HepG2 (cell line): ENCODE measurements around the gene GPBP1. TPM values are rescaled to one million over a fixed set of nuclear protein-coding genes. Genes with fewer than 3 reads are reported as not detected.
"Not testable (repeated sequence)": the region's sequence is repeated elsewhere in the genome, so short reads cannot be mapped to it uniquely, and the experiment has no call there.

Source experiments
- ATAC-seq: fragments of 200-7000 bp; cut with Tn5 transposase; 3 replicates; pipeline ENCODE4 v1.9.1; 2020; ENCODE audit warnings: mild to moderate bottlenecking, moderate library complexity
- BruUV-seq: library from RNA; stranded (reverse); fragments of 400-500 nt; replicated peaks from 2 replicates; lab custom pipeline; 2021; lab: Mats Ljungman, UMichigan
- CTCF ChIA-PET: fragments of 300-600 bp; formaldehyde crosslinking; extraction: SDS; loops from one replicate; lab custom pipeline; 2021; ENCODE audit warnings: low total read pairs, inconsistent platforms, low intra/inter-chr PET ratio; lab: Yijun Ruan, JAX
- POLR2A ChIA-PET: fragments of 350-600 bp; sonication (Branson Sonifier 250); formaldehyde crosslinking; loops from one replicate; lab custom pipeline; 2020; ENCODE audit warnings: antibody characterized with exemption, inconsistent platforms; lab: Yijun Ruan, JAX
- DNase-seq: peaks from one replicate; pipeline ENCODE4 v3.0.0-alpha.2; 2015; ENCODE audit warnings: low spot score
- FAIRE-seq: peaks from 3 replicates; lab custom pipeline; 2011; peaks lifted over from hg19 to GRCh38; lab: Jason Lieb, UNC
- H2AFZ ChIP-seq: one replicate; pipeline ENCODE4 v1.6.1; 2011; ENCODE audit warnings: low read length, inconsistent platforms
- H3K27ac ChIP-seq: fragments of 300-600 bp; 3 replicates; pipeline ENCODE4 v1.8.0; 2011; ENCODE audit warnings: mixed run types, mild to moderate bottlenecking, mixed read lengths, low read length, inconsistent platforms; ENCODE audit not compliant: insufficient read depth; ENCODE audit errors: extremely low read length
- H3K27me3 ChIP-seq, 2 experiments: fragments of 200-600 bp in 1 of 2; 2 replicates in 1 of 2; 3 replicates in 1 of 2; pipeline versions ENCODE4 v1.6.0 to v1.8.0; 2011; ENCODE audit warnings: low read length in 2 of 2, mild to moderate bottlenecking in 2 of 2, moderate library complexity in 2 of 2, inconsistent platforms in 1 of 2; ENCODE audit not compliant: insufficient read depth in 2 of 2, control insufficient read depth in 1 of 2
- H3K36me3 ChIP-seq, 2 experiments: fragments of 200-600 bp in 1 of 2; replicated peaks in 1 of 2; 2 replicates in 1 of 2; 3 replicates in 1 of 2; pipeline versions ENCODE4 v1.5.1 to v1.8.0; 2011; ENCODE audit warnings: low read length in 2 of 2, inconsistent platforms in 1 of 2; ENCODE audit not compliant: insufficient read depth in 2 of 2, control insufficient read depth in 1 of 2
- H3K4me1 ChIP-seq: 2 replicates; pipeline ENCODE4 v1.5.1; 2012; ENCODE audit warnings: low read length, inconsistent platforms; ENCODE audit not compliant: insufficient read depth
- H3K4me2 ChIP-seq: 2 replicates; pipeline ENCODE4 v1.6.0; 2011; ENCODE audit warnings: low read depth, low read length, inconsistent platforms
- H3K4me3 ChIP-seq, 3 experiments: fragments of 200-600 bp in 1 of 3; sonication (generic), shearing (Covaris generic) in 1 of 3; replicated peaks in 1 of 3; 2 replicates each; pipeline ENCODE4 v1.5.1; 2011 to 2016; ENCODE audit warnings: low read length in 3 of 3, inconsistent platforms in 2 of 3, low read depth in 2 of 3, mild to moderate bottlenecking in 2 of 3, control low read depth in 1 of 3, mixed read lengths in 1 of 3; ENCODE audit not compliant: insufficient read depth in 1 of 3
- H3K79me2 ChIP-seq: one replicate; pipeline ENCODE4 v1.6.1; 2011; ENCODE audit warnings: low read length, inconsistent platforms; ENCODE audit not compliant: insufficient read depth
- H3K9ac ChIP-seq: 2 replicates; pipeline ENCODE4 v1.6.0; 2011; ENCODE audit warnings: mild to moderate bottlenecking, low read depth, low read length, inconsistent platforms; ENCODE audit not compliant: insufficient read depth
- H3K9me3 ChIP-seq: 2 replicates; pipeline ENCODE4 v1.5.1; 2012; ENCODE audit warnings: mild to moderate bottlenecking, low read length
- H4K20me1 ChIP-seq: 2 replicates; pipeline ENCODE4 v1.6.0; 2011; ENCODE audit warnings: inconsistent platforms, mild to moderate bottlenecking, low read length, moderate library complexity; ENCODE audit not compliant: insufficient read depth
- FOSL2 ChIP-seq: sonication (generic); formaldehyde crosslinking; IDR thresholded peaks from 2 replicates; pipeline ENCODE4 v1.4.0; 2020; ENCODE audit warnings: missing genetic modification reagents
- ISL2 ChIP-seq: sonication (generic); formaldehyde crosslinking; IDR thresholded peaks from 2 replicates; pipeline ENCODE4 v1.5.0; 2020; ENCODE audit warnings: missing genetic modification reagents
- MED1 ChIP-seq: sonication (generic); formaldehyde crosslinking; IDR thresholded peaks from 2 replicates; pipeline ENCODE4 v1.4.0; 2020; ENCODE audit warnings: missing genetic modification reagents
- NR2C2 ChIP-seq: sonication (generic); formaldehyde crosslinking; IDR thresholded peaks from 2 replicates; pipeline ENCODE4 v1.4.0; 2020; ENCODE audit warnings: missing genetic modification reagents, mild to moderate bottlenecking, moderate library complexity, borderline replicate concordance
- NR2F1 ChIP-seq, 2 experiments: fragments of 450-650 bp in 1 of 2; formaldehyde crosslinking in 1 of 2; IDR thresholded peaks; 2 replicates each; pipeline versions ENCODE4 v1.5.0 to v1.6.1; 2016 to 2020; ENCODE audit warnings: mild to moderate bottlenecking in 1 of 2, missing compliant biosample characterization in 1 of 2, missing genetic modification reagents in 1 of 2, moderate library complexity in 1 of 2
- NR2F6 ChIP-seq, 2 experiments: IDR thresholded peaks; 2 replicates each; pipeline ENCODE4 v1.6.1; 2016; ENCODE audit warnings: antibody characterized with exemption in 1 of 2, mild to moderate bottlenecking in 1 of 2
- RARA ChIP-seq: IDR thresholded peaks from 2 replicates; pipeline ENCODE4 v1.6.1; 2016; ENCODE audit warnings: missing genetic modification reagents, missing compliant biosample characterization
- RXRA ChIP-seq: sonication (generic); formaldehyde crosslinking; IDR thresholded peaks from 2 replicates; pipeline ENCODE4 v1.5.1; 2020; ENCODE audit warnings: missing genetic modification reagents
- SALL1 ChIP-seq: sonication (generic); formaldehyde crosslinking; IDR thresholded peaks from 2 replicates; pipeline ENCODE4 v1.8.0; 2022; ENCODE audit warnings: mild to moderate bottlenecking, missing genetic modification reagents
- ZBTB33 ChIP-seq: sonication (generic); formaldehyde crosslinking; IDR thresholded peaks from 2 replicates; pipeline ENCODE4 v1.4.0; 2020; ENCODE audit warnings: missing genetic modification reagents
- WGBS: methylation state at CpG from one replicate; pipeline ENCODE4 v1.1.6; 2017; ENCODE audit warnings: low lambda C conversion rate; 5-methylcytosine and 5-hydroxymethylcytosine counted together
- in situ Hi-C: cut with HindIII; loops from 2 replicates; pipeline ENCODE4 v1.10.0; 2017; ENCODE audit warnings: low pct_unique_long_range_greater_than_20kb; ENCODE audit not compliant: extremely low pct_ligation_motif_present
- intact Hi-C: fragments of 100-400 bp; cut with micrococcal nuclease; formaldehyde crosslinking; loops from one replicate; pipeline ENCODE4 v1.10.0; 2022; ENCODE audit not compliant: unreplicated experiment
- polyA plus RNA-seq, 8 experiments: library from polyadenylated mRNA; depleted of rRNA in 3 of 8; stranded (reverse) in 7 of 8; unstranded in 1 of 8; fragments of >200 nt; fragmentation: Illumina TruSeq in 4 of 8; extraction: Trizol in 4 of 8; gene quantifications; 2 replicates each; pipeline versions ENCODE4 v1.2.1 to v1.2.3, GENCODE V29; 2011 to 2016; ENCODE audit warnings: low read depth in 4 of 8, missing spikeins in 1 of 8, mixed read lengths in 1 of 8; ENCODE audit not compliant: insufficient read depth in 1 of 8
- total RNA-seq, 5 experiments: library from RNA; depleted of rRNA; stranded (reverse); fragments of >200 nt; fragmentation: Illumina TruSeq; extraction: Trizol; gene quantifications; 2 replicates each; pipeline ENCODE4 v1.2.3, GENCODE V29; 2016; ENCODE audit warnings: low read depth in 1 of 5
- TF ChIP-seq, protein P1 (sequence below): sonication (generic); formaldehyde crosslinking; IDR thresholded peaks from 2 replicates; pipeline ENCODE4 v1.5.1; 2020; ENCODE audit warnings: mild to moderate bottlenecking, missing genetic modification reagents, moderate library complexity
- TF ChIP-seq, protein P2 (sequence below): sonication (generic); formaldehyde crosslinking; IDR thresholded peaks from 2 replicates; pipeline ENCODE4 v1.5.1; 2020; ENCODE audit warnings: mild to moderate bottlenecking, missing genetic modification reagents, borderline replicate concordance

The GPBP1 gene
- total and polyA plus RNA-seq, 2 of the 13 experiments (the other 11 are each of a cell fraction or from before 2014, with no cell fraction given), result 27.1 to 72.2 TPM

GRCh38 chr5:57178238-57178637 lies 4.4 kb downstream of the GPBP1 start:
- H2AFZ ChIP-seq, H3K27me3 ChIP-seq, BruUV-seq, ATAC-seq, H3K27ac ChIP-seq, CTCF ChIA-PET, in situ Hi-C loops, DNase-seq, H3K9me3 ChIP-seq, H3K36me3 ChIP-seq, POLR2A ChIA-PET, FAIRE-seq: not testable (repeated sequence)
- peaks cover 71% of the 10 kb centered on the region for H4K20me1 ChIP-seq
- peak overlapping the region; percentile 83 for H3K4me2 ChIP-seq
- H3K4me1 ChIP-seq, result peaks cover 36% of the 10 kb centered on the region
- 33% methylated on average over 12 of the region's 12 CpGs for WGBS
- H3K4me3 ChIP-seq, result peak overlapping the region; percentile 90 to 94 (median 94)
- H3K9ac ChIP-seq, result peak overlapping the region; percentile 97
- H3K79me2 ChIP-seq, result peaks cover 92% of the 10 kb centered on the region
- intact Hi-C loops, result loop anchor here (10.0 kb wide), 1 partner anchor 517 kb away; no protein-coding TSS in a partner anchor
- TF ChIP-seq NR2C2 (peak; percentile 31; the same call in 1 of the 2 replicates), ZBTB33 (CRISPR knock-in tag) (0 out of 2 replicates have a peak, but pooled peaks have one; percentile 45), SALL1 (CRISPR knock-in tag) (peak; percentile 20; the same call in 1 of the 2 replicates), RARA (peak; percentile 89), ISL2 (CRISPR knock-in tag) (0 out of 2 replicates have a peak, but pooled peaks have one; percentile 26), FOSL2 (CRISPR knock-in tag) (peak; percentile 91), MED1 (peak; percentile 39; the same call in 1 of the 2 replicates), NR2F6 (IDR thresholded peaks at IDR 0.05) (peak; percentile 80), NR2F6 (CRISPR knock-in tag; IDR thresholded peaks at IDR 0.05) (peak; percentile 83), RXRA (CRISPR knock-in tag) (peak; percentile 54; the same call in 1 of the 2 replicates), NR2F1 (CRISPR knock-in tag; IDR thresholded peaks at IDR 0.05) (peak; percentile 59 to 67; a peak in 3 of 4 replicates)
- TF ChIP-seq, protein P1, sequence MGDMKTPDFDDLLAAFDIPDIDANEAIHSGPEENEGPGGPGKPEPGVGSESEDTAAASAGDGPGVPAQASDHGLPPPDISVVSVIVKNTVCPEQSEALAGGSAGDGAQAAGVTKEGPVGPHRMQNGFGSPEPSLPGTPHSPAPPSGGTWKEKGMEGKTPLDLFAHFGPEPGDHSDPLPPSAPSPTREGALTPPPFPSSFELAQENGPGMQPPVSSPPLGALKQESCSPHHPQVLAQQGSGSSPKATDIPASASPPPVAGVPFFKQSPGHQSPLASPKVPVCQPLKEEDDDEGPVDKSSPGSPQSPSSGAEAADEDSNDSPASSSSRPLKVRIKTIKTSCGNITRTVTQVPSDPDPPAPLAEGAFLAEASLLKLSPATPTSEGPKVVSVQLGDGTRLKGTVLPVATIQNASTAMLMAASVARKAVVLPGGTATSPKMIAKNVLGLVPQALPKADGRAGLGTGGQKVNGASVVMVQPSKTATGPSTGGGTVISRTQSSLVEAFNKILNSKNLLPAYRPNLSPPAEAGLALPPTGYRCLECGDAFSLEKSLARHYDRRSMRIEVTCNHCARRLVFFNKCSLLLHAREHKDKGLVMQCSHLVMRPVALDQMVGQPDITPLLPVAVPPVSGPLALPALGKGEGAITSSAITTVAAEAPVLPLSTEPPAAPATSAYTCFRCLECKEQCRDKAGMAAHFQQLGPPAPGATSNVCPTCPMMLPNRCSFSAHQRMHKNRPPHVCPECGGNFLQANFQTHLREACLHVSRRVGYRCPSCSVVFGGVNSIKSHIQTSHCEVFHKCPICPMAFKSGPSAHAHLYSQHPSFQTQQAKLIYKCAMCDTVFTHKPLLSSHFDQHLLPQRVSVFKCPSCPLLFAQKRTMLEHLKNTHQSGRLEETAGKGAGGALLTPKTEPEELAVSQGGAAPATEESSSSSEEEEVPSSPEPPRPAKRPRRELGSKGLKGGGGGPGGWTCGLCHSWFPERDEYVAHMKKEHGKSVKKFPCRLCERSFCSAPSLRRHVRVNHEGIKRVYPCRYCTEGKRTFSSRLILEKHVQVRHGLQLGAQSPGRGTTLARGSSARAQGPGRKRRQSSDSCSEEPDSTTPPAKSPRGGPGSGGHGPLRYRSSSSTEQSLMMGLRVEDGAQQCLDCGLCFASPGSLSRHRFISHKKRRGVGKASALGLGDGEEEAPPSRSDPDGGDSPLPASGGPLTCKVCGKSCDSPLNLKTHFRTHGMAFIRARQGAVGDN, result peak; percentile 35
- TF ChIP-seq, protein P2, sequence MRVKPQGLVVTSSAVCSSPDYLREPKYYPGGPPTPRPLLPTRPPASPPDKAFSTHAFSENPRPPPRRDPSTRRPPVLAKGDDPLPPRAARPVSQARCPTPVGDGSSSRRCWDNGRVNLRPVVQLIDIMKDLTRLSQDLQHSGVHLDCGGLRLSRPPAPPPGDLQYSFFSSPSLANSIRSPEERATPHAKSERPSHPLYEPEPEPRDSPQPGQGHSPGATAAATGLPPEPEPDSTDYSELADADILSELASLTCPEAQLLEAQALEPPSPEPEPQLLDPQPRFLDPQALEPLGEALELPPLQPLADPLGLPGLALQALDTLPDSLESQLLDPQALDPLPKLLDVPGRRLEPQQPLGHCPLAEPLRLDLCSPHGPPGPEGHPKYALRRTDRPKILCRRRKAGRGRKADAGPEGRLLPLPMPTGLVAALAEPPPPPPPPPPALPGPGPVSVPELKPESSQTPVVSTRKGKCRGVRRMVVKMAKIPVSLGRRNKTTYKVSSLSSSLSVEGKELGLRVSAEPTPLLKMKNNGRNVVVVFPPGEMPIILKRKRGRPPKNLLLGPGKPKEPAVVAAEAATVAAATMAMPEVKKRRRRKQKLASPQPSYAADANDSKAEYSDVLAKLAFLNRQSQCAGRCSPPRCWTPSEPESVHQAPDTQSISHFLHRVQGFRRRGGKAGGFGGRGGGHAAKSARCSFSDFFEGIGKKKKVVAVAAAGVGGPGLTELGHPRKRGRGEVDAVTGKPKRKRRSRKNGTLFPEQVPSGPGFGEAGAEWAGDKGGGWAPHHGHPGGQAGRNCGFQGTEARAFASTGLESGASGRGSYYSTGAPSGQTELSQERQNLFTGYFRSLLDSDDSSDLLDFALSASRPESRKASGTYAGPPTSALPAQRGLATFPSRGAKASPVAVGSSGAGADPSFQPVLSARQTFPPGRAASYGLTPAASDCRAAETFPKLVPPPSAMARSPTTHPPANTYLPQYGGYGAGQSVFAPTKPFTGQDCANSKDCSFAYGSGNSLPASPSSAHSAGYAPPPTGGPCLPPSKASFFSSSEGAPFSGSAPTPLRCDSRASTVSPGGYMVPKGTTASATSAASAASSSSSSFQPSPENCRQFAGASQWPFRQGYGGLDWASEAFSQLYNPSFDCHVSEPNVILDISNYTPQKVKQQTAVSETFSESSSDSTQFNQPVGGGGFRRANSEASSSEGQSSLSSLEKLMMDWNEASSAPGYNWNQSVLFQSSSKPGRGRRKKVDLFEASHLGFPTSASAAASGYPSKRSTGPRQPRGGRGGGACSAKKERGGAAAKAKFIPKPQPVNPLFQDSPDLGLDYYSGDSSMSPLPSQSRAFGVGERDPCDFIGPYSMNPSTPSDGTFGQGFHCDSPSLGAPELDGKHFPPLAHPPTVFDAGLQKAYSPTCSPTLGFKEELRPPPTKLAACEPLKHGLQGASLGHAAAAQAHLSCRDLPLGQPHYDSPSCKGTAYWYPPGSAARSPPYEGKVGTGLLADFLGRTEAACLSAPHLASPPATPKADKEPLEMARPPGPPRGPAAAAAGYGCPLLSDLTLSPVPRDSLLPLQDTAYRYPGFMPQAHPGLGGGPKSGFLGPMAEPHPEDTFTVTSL, result 0 out of 2 replicates have a peak, but pooled peaks have one; percentile 23
